DMS153 treated with DMSO at 0.1 percent for 48 hours (cell line): Measurements from ENCODE around the gene NIN.
"Not testable (repeated sequence)": the region's sequence is repeated elsewhere in the genome, so short reads cannot be mapped to it uniquely, and the experiment has no call there.

Experiments
- DNase-seq: peaks from one replicate; lab custom pipeline; 2025; ENCODE audit not compliant: unreplicated experiment; lab: John Stamatoyannopoulos, UW

NIN gene

DNA sequence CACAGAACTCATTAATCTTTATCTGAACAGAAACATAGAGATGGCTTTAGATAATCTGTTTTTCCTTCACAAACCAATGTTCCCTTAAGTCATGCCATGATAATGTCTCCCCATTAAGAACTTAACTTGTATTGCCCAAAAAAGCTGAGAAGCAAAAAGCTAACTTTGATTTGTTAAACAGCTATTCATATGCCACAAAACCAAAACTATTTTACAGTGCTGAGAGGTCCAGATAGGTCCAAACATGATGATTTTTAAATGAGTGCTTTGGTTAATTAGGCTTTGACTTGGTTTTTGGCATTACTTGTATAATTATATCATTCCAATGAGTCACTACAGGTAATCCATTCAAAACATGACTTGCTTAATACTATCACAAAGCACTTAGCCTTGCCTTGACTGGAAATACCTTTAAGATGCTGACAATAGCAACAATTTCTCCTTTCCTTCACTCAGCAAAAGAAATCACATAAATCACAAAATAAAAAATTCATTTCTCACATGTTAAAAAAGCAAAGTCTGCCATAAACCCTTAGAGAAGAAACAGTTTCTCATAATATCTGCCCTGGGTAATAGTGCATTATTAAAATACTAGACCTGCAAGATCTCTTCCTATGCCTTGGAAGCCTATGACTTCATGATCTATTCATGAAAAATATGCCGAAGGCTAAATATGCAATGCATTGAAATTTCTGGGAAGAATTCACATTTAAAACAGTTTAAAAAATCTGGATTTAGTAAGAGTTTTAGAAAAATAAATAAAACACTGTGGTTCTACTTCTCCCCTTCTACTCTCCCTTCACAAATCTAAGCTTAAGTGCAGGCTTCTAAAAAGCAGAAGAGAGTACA, 110.8 kb downstream of the NIN start:
- no peak for DNase-seq

DNA sequence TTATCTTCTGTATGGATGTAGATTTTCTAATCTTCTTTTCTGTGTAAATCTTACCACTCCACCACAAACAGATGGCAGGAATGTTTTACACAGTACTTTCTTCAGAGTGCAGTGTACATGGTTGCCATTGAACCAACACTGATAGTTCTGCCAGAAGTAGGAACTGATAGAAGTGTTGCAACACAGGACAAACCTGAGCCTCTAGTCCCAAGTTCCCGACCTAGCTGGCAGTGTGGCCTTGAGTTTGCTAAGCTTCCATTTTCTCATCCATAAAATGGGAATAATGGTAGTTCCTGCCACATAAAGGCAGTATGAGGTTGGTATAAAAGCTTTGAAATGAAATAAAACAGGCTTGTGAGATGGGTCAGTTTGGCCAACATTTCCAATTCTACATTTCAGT, 112.0 kb downstream of the NIN start:
- no peak for DNase-seq

DNA sequence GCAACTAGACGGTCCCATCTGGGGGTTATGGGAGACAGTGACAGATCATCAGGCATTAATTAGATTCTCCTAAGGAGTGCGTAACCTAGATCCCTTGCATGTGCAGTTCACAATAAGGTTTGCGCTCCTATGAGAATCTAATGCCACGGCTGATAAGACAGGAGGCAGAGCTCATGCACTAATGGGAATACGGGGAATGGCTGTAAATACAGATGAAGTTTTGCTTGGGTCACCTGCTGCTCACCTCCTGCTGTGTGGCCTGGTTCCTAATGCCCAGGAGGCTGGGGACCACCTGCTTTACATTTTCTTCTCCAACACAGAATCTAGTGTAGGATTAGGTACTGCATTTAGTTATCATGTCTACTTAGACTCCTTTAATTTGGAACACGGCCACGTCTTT, 113.2 kb downstream of the NIN start:
- no peak for DNase-seq

DNA sequence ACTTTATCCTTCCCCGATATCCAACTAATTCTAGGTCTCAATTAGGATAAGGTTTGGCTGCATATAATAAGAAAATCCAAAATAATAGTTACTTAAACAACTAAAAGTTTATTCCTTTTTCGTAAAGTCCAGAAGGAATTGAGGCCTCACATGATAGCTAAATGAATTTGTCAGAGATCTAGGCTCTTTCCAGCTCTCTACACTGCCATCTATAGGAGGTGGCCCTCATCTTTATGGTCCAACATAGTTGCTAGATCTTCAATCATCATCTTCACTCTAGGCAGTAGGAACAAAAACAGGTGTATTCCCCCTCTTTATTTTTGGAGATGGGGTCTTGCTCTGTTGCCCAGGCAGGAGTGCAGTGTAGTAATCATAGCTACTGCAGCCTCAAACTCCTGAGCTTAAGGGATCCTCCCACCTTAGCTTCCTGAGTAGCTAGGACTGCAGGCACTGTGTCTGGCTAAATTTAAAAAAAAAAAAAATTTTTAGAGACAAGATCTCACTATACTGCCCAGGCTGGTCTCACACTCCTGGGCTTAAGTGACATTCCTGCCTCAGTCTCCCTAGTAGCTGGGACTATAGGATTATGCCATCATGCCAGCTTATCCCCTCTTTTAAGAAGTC, 116.4 kb downstream of the NIN start:
- DNase-seq = no peak

DNA sequence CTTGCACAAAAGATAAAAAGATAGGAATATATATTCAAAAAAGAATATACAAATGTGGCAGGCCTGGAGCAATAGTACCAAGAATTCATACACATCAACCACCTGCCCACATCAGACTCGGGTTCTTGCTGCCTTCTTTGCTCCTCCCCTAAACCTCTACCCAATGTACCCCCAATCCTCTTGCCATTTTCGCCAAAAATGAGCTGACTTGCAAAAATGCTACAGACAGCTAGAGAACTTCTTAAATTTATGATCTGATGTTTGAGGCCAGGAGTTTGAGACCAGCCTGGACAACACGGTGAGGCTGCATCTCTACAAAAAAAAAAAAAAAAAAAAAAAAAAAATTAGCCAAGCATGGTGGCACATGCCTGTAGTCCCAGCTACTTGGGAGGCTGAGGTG, 119.9 kb downstream of the NIN start:
- DNase-seq = no peak

DNA sequence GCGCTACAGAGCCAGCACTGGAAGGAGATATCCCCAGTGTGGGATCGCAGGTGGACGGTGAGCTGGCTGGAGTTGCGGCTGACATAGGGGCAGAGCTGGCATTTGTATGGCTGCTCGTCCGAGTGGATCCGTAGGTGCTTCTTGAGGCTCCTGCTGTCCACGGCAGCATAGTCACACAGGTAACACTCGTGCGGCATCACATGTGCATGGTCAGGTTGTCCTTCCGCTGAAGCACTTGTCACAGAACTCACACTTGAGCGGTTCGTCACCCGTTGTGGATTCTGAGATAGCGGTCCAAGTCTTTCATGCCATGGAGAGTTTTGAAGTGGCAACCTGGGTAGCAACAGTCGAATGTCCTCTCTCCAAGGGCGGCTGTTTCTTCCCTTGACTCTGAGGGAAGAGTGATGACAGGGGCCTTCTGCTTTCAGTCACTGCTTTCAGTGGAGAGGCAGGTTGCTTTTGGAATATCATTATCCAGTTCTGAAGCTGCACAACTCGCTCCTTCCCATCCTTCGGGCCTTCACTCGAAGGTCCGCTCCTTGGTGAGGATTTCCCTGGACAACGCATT, 125.9 kb downstream of the NIN start:
- no peak for DNase-seq

DNA sequence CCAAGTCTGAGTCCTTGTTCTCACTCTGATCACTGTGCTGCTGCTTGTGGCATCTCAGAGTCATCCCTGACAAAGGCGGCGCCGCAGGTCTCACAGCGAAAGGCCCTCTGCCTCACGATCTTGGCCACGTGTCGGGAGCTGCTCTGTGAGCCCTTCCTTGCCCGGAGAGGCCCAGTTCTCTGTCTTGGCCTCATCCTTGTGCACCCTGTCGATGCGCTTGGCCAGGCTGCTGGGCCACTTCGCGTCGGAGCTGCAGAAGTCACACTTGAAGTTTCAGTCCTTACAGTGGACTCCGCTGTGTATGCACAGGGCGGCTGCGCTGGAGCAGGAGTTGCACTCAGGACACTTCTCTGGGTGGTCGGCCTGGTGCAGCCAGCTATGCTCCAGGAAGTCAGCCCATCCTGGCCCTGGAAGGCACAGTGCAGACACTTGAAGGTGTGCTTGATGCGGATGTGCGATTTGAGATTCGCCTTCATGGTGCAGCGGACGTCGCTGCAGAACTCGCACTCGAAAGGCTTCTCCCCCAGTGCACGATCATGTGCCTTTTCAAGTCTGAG, 126.4 kb downstream of the NIN start:
- DNase-seq = no peak

DNA sequence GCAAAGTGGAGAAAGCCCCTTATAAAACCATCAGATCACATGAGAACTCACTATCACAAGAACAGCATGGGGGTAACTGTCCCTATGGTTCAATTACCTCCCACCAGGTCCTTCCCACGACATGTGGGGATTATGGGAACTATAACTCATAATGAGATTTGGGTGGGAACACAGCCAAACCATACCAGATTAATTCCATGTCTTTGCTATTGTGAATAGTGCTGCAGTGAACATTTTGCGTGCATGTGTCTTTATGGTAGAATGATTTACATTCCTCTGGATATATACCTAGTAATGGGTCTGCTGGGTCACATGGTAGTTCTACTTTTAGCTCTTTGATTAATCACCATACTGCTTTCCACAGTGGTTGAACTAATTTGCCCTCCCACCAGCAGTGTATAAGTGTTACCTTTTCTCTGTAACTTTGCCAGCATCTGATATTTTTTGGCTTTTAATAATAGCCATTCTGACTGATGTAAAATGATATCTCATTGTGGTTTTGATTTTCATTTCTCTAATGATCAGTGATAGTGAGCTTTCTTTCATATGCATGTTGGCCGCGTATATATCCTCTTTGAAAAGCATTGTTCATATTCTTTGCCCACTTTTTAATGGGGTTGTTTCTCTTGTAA, 133.2 kb downstream of the NIN start:
- no peak for DNase-seq

DNA sequence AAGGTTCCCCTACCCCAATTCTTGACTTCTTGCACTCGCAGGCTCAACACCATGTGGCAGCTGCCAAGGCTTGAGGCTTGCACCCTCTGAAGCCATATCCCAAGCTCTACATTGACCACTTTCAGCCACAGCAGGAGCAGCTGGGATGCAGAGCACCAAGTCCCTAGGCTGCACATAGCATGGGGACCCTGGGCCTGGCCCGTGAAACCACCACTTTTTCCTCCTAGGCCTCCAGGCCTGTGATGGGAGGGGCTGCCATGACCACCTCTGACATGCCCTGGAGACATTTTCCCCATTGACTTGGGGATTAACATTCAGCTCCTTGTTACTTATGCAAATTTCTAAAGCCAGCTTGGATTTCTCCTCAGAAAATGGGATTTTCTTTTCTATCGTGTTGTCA, 136.7 kb downstream of the NIN start:
- not testable (repeated sequence) for DNase-seq

DNA sequence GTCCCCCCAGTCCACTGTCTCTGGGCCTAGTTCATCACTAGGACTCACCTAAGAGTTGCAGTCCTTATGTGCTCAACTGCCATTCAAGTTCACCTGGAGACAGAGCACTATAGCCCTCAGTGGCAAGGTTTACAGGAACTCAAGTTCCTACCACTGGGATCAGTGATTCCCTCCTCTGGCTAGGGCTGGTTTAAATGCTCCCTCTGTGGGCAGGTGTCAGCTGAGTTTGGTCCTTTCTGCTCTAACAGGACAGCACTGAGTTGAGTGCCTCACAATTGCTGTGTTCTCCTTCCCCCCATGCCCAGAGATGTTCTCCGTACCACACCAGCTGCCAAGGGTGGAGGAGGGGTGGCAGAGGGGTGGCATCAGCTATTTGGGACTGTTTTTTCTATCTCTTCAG, 142.1 kb downstream of the NIN start:
- no peak for DNase-seq

DNA sequence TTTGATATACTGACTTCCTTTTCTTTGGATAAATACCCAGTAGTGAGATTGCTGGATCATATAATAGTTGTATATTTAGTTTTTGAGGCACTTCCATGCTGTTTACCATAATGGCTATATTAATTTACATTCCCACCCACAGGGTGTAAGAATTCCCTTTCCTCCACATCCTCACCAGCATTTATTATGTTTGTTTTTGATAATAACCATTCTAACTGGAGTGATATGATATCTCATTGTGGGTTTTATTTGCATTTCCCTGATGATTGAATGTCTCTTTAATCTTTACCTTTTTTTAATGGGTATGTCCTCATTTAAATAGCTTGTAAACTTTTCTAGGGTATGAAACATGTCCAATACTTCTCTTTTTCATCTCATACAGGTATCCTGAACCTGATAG, 151.3 kb downstream of the NIN start:
- DNase-seq = no peak

DNA sequence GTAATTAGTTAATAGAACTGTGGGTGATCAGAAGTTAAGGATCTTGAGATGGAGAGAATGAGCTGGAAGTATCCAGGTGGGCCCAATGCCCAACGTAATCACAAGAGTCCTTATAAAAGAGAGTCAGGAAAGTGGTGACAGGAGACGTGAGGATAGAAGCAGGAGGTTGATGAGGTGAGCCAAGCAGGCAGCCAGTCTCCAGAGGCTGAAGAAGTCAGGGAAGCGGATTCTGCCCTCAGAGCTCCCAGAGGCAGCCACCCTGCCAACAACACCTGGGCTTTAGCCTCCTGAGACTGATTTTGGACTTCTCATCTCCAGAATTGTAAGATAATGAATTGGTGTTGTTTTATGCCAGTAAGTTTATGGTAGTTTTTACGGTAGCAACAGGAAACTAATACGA, 152.8 kb downstream of the NIN start:
- DNase-seq = no peak

DNA sequence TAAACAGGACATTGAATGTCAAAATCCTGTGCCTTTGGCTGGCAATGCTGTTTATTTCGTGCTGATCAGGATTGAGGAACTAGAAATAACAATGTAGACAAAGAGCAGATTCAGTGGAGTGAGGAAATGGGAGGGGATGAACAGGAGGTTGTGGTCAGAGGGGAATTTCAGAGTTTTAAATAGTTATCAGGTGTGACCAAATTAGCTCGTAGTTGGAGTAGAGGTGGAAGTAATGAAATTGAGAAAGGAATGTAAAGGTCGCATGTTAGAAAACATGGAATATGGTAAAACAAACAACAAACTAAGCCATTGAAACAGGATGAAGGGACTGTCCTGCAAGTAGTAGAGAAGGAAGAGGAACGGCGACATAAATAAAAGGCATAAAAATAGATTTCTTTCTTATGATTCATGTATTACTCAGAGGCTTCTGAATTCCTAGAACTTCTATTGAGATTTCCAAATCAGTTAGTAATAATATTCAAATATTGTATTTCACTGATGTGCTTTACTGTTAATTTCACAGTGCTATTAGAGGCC, 153.4 kb downstream of the NIN start:
- no peak for DNase-seq

DNA sequence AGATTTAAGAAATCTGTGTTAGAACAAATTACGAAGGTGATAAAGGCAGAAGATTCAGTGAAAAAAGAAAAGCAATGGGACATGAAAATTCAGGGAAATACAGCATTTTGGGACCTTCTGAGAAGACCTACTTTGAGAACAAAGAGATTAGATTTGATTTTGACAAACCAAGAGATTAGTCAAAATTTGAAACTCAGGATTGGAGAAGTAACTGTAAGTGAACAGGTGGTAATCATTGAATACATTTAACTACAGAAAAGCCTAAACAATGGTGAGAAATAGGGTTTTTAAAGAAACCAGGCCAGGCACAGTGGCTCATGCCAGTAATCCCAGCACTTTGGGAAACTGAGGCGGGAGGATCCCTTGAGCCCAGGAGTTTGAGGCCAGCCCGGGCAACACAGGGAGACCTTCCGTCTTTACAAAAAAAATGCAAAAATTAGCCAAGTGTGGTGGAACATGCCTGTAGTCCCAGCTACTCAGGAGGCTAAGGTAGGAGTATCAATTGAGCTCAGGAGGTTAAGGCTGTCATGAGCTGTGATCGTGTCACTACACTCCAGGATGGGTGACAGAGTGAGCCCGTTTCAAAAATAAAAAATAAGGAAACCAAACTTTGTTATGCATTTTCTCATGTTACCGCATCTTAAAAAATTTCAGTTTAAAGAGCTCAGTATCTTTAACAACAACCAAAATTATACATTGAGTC, 154.0 kb downstream of the NIN start:
- no peak for DNase-seq

DNA sequence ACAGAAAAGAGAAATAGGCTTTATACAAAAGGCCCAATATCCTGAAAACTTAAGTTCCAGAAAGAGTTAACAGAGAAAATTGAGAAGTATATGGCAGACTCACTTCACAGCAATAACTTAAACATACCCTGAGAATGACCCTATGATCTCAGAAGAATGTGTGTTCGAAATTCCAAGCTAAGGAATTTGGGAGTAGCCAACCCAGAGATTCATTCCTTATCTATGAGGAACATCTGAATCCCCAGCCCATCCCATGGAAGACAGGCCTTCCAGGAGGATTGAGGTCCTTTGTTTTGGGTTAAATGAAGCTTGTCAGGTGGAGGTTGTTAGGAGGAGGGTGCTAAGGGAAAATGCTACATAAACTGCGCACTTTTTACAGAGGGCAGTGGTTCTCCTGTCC, 155.4 kb downstream of the NIN start:
- no peak for DNase-seq

DNA sequence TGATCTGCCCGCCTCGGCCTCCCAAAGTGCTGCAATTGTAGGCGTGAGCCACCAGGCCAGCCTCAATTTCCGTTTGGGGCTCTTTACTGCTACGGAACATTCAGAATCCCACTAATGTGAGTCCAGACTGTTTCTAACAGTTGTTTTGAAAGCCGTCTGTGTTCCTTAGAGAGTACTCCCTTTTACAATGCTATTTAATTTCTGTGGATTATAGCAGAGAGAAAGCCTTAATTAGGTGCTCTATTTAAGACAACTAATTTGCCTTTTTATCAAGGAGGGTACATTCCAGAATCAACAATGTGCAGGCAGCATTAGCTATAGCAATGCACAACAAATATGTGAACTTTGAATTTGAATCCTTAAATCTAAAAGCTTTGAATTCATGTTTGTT, 160.1 kb downstream of the NIN start:
- no peak for DNase-seq

DNA sequence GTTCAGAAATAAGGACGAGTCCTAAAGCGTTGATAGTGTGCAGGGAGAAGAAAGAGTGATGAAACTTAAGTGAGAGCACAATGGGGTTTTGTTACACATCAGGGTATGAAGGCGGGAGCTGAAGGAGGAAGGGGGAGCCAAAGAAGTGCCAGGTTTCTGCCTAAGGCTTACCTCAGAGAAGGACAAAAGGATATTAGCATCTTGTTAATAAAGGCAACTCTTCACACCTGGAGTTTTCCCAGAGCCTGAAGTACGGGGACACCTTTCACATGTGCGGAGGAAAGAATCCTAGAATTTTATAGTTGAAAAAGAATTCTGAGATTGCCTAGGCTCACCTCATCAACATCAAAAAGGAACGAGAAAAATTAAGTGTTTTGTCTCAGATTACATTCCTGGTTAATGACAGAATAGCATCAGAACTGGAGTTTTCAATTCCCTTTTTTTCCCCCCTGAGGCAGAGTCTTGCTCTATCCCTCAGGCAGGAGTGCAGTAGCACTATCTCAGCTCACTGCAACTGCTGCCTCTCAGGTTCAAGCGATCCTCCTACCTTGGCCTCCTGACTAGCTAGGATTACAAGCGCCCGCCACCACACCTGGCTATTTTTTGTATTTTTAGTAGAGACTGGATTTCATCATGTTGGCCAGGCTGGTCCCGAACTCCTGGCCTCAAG, 160.6 kb downstream of the NIN start:
- DNase-seq = no peak
